Activated CD4-positive, alpha-beta T cell treated with anti-CD3 and anti-CD28 coated beads, Interleukin-2, Interleukin-6, amounts not matched to agents 100 ng/mL and 50 ng/mL, durations not matched to agents 16 hours and 8 hours (primary cell): ENCODE results near the gene MTARC2.

Experiments used
- DNase-seq: peaks from one replicate; pipeline ENCODE4 v3.0.0-alpha.2; 2020

The MTARC2 gene

GRCh38 chr1:220804202-220804586 is 56.1 kb downstream of the MTARC2 start:
- DNase-seq: no peak

DNA sequence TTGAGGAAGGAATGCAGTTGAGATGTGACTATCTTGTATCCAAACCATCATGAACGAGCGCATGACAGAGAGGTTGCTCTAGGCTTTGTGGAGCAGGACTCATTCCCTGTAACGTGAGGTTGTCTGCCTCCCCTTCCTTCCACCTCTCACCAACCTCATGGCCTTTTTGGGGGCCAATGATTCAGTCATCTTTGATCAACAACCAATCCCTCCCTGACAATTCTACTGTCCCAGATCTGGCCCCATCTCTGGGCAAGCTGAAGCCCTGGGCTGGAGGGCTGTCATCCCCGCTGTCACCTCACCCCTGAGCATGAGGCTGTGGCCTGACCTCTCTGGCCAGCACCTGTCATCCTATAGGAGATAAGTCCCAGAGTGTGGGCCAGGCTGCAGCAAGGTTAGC is 58.3 kb downstream of the MTARC2 start:
- no peak for DNase-seq

GRCh38 chr1:220807726-220808125 is 59.6 kb downstream of the MTARC2 start:
- no peak for DNase-seq

DNA sequence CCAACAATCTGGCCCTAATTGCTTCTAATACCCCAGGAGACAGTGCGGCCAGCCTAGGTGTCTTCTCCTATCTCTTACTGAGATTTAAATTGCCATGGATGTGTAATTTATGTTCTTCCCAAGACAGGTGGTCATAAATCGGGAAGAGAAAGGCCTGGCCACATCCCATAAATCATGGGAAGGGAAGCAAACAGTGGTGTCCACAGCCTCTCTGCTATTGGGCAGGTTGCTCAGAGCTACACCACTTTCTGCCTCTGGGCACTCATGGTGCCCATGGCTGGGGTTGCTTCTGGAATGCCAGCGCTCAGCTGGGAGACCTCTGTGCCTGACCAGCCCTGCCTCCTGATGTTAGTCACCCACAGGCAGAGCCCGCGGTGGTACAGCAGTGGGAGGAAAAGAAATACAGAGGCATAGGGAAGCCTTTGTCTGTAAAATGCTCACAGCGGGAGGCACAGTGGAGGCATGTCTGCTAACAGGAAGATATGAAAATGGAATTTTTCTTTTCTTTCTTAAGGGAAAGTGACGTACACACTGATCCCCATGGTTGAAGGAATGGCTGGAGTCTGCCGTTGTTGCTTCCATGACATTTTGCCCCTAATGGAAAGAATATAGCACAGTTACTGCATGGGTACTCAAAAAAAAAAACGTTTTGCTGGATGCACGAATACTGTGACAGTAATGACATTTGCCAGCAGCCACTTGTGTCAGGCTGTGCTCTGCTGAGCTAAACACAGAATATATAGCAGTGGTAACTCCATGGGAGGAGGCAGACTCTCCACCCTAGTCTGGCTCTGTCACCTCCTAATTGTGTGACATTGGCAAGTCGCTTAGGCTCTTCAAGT is 60.4 kb downstream of the MTARC2 start:
- no peak for DNase-seq

GRCh38 chr1:220809187-220809550 is 61.0 kb downstream of the MTARC2 start:
- DNase-seq: no peak

DNA sequence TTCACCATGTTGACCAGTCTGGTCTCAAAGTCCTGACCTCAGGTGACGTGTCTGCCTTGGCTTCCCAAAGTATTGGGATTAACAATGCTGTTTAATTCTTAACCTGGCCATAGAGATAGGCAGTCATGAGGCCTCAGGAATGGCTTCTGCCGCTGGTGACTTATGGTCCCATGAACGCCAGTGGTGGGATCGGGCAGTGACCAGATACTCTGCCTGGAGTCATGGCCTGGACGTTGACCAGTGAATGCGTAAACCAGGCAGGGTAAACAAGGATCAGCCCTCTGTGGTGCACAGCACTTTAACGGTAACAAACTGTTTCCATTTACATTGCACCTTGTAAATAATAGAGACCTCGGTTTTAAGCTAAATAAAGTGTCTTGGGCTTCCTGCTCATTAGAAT is 61.6 kb downstream of the MTARC2 start:
- DNase-seq: no peak

- DNase-seq: peak; percentile 77
Measured at GRCh38 chr1:220810179-220810653, 62.1 kb downstream of the MTARC2 start.

DNA sequence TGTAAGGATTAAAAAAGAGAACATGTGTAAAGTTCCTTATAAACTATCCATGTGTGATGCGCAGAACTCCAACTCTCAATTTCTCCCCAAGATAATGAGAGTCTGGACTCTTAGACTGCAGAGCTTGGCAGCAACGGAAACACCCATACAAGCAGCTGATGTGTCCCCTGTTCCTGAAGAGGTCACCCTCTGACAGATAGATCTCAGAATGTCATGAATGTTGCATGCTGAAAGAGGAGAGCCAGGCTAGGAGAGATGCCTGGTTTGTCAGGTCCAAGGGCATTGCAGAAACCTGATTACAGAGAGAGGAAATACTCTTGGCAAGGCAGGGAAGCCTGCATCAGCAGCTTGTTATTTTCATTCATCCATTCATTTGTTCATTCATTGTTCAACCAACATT is 62.8 kb downstream of the MTARC2 start:
- no peak for DNase-seq

- DNase-seq: no peak
Measured at GRCh38 chr1:220811695-220812094, 63.6 kb downstream of the MTARC2 start.

GRCh38 chr1:220812308-220812707 is 64.2 kb downstream of the MTARC2 start:
- DNase-seq: no peak

GRCh38 chr1:220813013-220813412 is 64.9 kb downstream of the MTARC2 start:
- DNase-seq: no peak

DNA sequence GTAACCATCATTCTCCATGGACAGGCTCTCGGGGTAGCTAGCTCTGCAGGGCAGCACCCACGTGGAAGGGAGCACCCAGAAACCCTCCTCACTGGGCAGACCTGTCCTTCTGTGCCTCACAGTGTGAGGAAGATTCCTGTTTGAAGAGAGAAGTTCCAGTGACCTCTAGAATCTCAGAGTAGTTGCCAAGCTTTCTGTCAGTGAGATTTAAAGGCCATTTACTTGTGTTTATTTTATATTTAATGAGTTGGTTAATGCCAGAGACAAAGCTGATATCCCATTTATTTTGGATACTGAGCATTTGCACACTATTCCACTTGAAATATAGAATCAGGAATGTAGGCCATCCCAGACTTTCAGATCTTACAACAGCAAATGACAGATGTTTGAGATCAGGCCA is 67.3 kb downstream of the MTARC2 start:
- DNase-seq: no peak

- DNase-seq: no peak
Measured at GRCh38 chr1:220817907-220818306, 69.8 kb downstream of the MTARC2 start.

- no peak for DNase-seq
Measured at GRCh38 chr1:220818421-220819173, 70.5 kb downstream of the MTARC2 start.

DNA sequence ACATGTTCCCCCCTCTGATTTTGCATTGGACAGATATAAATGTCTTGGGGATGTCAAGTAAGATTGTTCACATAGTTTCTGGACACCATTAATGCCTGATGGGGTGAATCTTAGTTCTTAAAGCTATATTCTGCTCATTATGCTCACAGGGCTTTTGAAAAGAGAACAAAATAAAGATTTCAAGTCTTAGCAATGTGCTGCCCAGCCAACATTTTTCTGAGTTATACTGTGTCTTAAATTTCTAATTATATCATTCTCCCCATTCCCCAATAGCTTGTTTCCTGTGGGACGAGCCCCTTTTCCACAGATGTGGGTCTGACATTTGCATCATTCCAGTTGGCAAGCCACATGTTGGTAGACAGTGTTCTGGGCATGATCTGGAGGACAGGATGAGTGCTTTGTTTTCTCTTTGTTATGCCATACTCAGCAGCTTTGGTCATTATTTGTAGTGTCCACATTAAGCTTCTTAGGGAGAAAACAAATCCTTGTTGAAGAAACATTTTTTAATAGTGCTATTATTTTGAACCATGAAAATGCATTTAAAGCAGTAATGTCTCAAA is 71.4 kb downstream of the MTARC2 start:
- DNase-seq: no peak

DNA sequence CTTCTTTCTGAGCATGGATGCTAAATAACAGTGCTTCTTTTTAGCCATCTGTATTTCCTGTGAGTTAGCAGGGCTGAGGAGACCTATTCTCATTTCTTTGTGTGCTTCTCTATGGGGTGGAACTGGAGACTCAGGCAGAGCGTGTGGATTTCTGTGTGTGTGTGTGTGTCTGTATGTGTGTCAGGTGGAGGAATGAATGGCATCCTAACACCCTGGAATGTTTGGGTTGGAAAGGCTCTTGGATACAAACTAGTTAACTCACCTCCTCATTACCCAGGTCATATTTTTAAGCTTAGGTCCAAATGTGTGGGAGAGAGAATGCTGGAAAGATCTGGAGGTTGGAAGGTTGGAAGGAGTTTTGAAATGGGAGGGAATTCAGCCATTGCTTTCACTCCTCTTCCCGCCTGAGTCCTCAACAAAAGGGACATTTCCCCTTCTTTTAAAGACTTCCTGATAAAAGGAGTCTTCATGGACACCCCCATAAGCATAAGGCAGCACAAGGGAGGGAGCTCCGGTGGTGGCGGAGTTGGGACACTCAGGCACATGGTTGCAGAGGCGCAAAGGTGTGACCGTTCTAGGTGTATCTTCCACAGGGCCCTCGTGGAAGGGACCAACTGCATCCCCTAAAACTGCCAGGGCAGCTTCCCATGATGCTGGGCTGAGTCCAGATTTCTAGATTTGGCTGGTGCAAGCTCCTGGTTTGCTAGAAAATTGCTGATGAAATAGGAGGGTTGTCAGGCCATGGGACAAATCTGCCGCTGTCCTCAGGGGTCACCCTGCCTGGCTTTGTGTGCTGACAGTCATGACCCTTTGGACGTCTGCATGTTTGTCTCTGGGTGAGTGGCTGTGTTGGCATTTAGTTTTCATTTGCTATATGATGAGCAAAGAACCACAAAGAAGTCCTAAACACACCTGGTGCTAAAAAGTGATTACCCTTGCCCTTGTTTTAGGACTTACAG is 76.2 kb downstream of the MTARC2 start:
- DNase-seq: no peak

DNA sequence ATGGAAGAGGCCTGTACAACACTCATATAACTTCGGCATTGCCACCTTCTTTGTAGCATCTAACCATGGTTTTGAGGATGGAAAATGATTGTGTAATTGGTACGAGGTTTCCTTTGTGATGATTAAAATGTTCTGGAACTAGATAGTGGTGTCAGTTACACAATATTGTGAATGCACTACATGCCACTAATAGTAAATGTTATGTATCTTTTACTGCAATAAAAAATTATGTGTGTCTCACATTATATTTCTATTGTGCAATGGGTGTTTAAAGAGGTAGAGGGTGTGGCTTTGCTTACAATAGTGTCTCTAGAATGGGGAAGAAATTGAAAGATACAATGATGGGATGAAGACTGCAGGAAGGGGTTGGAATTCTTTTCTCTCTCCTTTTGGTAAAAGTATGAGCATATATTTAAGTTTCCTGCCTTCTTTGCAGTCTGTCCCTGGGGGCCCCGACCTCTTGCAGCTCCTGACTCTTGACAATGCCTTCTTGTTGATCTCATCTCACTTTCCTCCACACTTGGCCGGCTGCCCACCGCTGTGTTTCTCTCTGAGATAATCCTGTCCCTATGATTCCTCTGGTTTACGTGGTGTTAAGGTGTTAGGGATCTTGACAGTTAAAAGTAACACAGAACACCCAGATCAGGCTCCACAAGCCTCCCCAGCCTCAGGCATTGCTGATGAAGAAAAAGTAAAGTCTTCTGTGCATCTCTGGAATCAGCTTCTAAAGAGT is 77.9 kb downstream of the MTARC2 start:
- DNase-seq: no peak

- DNase-seq: no peak
Measured at GRCh38 chr1:220826729-220827128, 78.6 kb downstream of the MTARC2 start.

DNA sequence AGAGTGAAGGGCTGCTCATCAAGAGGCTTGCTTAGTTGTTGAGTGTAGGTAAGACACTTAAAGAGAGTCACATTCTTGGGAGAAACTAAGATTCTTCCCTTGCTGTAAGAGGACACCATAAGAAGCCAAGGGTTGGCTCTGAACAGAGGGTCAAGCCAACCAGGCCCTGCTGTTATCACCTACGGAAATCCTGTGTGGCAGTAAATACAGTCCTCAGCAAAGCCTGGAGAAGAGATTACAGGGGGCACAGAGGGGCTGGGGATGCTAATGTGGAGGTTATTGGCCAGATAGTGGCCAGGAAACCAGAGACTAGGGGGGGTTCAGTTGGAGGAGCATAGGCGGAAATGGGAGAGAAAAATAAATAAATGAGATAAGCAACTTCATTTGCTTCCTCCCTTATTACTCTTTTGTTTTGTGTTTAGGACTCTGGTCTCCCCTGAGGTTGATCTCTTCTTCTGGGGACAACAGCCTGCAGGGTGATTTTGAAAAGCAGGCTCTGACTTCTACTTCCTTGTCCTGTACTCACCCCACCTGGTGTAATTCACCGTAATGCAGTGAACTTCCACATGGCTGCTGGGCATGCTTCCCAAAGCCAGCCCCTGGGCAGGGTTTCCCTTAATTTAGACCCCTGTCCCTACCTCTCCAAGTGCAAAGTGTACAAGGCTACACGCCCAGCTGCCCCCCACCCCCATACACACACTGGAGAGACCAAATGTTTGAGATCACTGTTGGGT is 79.5 kb downstream of the MTARC2 start:
- no peak for DNase-seq

- no peak for DNase-seq
Measured at GRCh38 chr1:220828179-220828490, 80.0 kb downstream of the MTARC2 start.

DNA sequence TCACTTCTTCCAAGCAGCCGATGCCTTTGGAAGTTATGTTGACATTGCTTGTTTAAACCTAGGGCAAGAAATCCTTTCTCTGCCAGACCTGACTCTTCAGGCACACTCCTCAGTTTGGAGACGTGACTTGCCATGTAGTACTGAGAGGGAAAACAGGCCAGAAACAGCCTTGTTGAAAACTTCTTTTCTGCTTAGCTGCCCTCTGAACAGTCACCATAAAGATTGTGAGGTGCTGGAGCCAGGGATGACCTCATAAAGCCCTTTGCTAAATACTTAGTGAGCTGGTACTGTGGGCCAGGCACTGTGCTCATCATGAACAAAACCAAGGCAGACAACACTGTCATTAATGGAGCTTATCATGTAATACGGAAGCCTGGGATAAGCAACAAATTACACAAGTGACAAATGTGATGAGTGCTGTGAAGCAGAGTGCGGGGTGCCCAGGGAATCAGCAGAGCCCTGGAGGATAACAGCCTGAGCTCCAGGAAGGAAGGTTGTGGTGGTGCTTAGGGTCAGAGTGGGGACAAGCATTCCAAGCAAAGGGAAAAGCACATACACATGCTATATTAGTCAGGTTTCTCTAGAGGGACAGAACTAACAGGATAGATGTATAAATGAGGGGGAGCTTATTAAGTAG is 80.9 kb downstream of the MTARC2 start:
- no peak for DNase-seq
